Psoas muscle (tissue), 8 donors: ENCODE data around the gene SH3PXD2B. TPM values are rescaled to one million over a fixed set of nuclear protein-coding genes. Genes with fewer than 3 reads are reported as not detected.

ENCODE experiments used
- ATAC-seq, 4 donors: fragments of 200-7000 bp; cut with Tn5 transposase; one replicate each; pipeline ENCODE4 v1.9.1; 2020; ENCODE audit warnings: moderate library complexity in 3 of 4, mild to moderate bottlenecking in 2 of 4
- DNase-seq, 2 donors: peaks; one replicate each; pipeline ENCODE4 v3.0.0-alpha.2; 2020
- H3K27ac ChIP-seq: fragments of 200-600 bp; one replicate; pipeline ENCODE4 v1.8.0; 2022
- H3K27me3 ChIP-seq, 3 donors: fragments of 200-600 bp in 1 of 3; one replicate each; pipeline versions ENCODE4 v1.6.1 to v1.8.0; 2013 to 2022; ENCODE audit warnings: low read length in 2 of 3, mild to moderate bottlenecking in 2 of 3, moderate library complexity in 1 of 3; ENCODE audit not compliant: insufficient read depth in 3 of 3
- H3K36me3 ChIP-seq, 2 donors: fragments of 200-600 bp in 1 of 2; one replicate each; pipeline versions ENCODE4 v1.6.1 to v1.8.0; 2013 to 2022; ENCODE audit warnings: low read depth in 1 of 2, mild to moderate bottlenecking in 1 of 2, moderate library complexity in 1 of 2; ENCODE audit not compliant: insufficient read depth in 1 of 2
- H3K4me1 ChIP-seq: fragments of 200-600 bp; one replicate; pipeline ENCODE4 v1.8.0; 2022
- H3K4me3 ChIP-seq: fragments of 200-600 bp; one replicate; pipeline ENCODE4 v1.8.0; 2022; ENCODE audit warnings: mild to moderate bottlenecking
- H3K9me3 ChIP-seq: fragments of 200-600 bp; one replicate; pipeline ENCODE4 v1.8.0; 2022
- CTCF ChIP-seq: fragments of 200-600 bp; IDR thresholded peaks from one replicate; pipeline ENCODE4 v1.8.0; 2022; ENCODE audit warnings: antibody characterized with exemption
- WGBS, 3 donors: extraction: QIAGEN DNeasy Blood & Tissue Kit; methylation state at CpG; one replicate each; pipeline versions ENCODE4 v1.1.6 to v1.1.7; 2013; 5-methylcytosine and 5-hydroxymethylcytosine counted together
- intact Hi-C, 2 donors: fragments of 100-400 bp; cut with DNase I; formaldehyde crosslinking; loops; one replicate each; pipeline versions ENCODE4 v1.11.0 to v1.14.2; 2022
- polyA plus RNA-seq, 3 donors: library from polyadenylated mRNA; stranded (reverse); fragments of 200-250 nt; gene quantifications; one replicate each; pipeline ENCODE4 v1.2.3, GENCODE V29; 2013
- total RNA-seq, 4 donors: library from RNA; stranded (reverse); fragmentation: NEBNext Ultra II Directional in 2 of 4; extraction: Animal tissue kit (Norgen Biotek cat#: 25700) in 2 of 4; gene quantifications; one replicate each; pipeline versions ENCODE4 v1.2.1 to v1.2.4, GENCODE V29; 2021 to 2023
- donor health status: healthy with polysubstance abuse.
- donor health status: DM: no; HTN: no; CAD: no; lungs with moderate emphysema.
- donor health status: Bipolar disorder and iron deficiency.
- donor health status: healthy.
- donor health status: DM: yes; HTN: yes; CAD: no.
- donor health status: DM: no; HTN: no; CAD: no.
- donor health status: DM: no; HTN: no; CAD: no.
- donor health status: DM: yes; HTN: yes; CAD: no.

Gene SH3PXD2B
- total and polyA plus RNA-seq, 7 donors, result 0.58 to 5.3 (median 2.5) TPM

- Histone ChIP-seq H3K36me3 (no peaks in the 10 kb centered on the region), H3K27me3 (peaks cover 0 to 1% (median 0%) of the 10 kb centered on the region in 3 donors), H3K27ac (no peak overlapping the region), H3K4me1 (peaks cover 20% of the 10 kb centered on the region), H3K9me3 (no peaks in the 10 kb centered on the region), H3K4me3 (no peak overlapping the region)
- 85 to 95% (median 90%) methylated on average over 2 of the region's 2 CpGs for WGBS, 3 donors
- intact Hi-C loops, result no loop called here
- ATAC-seq (no peak), DNase-seq (no peak)
- no peak for TF ChIP-seq CTCF
These were observed 11.7 kb downstream of the SH3PXD2B start for GRCh38 chr5:172442592-172442991.

GRCh38 chr5:172441262-172441751, 13.0 kb downstream of the SH3PXD2B start:
- ATAC-seq, result no peak
- peaks cover 0 to 1% (median 0%) of the 10 kb centered on the region in 3 donors for H3K27me3 ChIP-seq
- no peak overlapping the region for H3K4me3 ChIP-seq
- DNase-seq, result peak; percentile 74 to 77
- TF ChIP-seq CTCF, result no peak
- intact Hi-C loops, result no loop called here
- no peak overlapping the region for H3K27ac ChIP-seq
- no peaks in the 10 kb centered on the region for H3K36me3 ChIP-seq
- H3K4me1 ChIP-seq, result peaks cover 16% of the 10 kb centered on the region
- 90 to 95% (median 92%) methylated on average over 14 of the region's 14 CpGs for WGBS, 3 donors
- no peaks in the 10 kb centered on the region for H3K9me3 ChIP-seq

- H3K4me1 ChIP-seq, result peaks cover 16% of the 10 kb centered on the region
- no peaks in the 10 kb centered on the region for H3K9me3 ChIP-seq
- intact Hi-C loops, result no loop called here
- H3K4me3 ChIP-seq, result no peak overlapping the region
- ATAC-seq (no peak), DNase-seq (no peak)
- no peaks in the 10 kb centered on the region for H3K27me3 ChIP-seq
- H3K36me3 ChIP-seq, result no peaks in the 10 kb centered on the region
- 97 to 98% (median 98%) methylated on average over 7 of the region's 7 CpGs for WGBS, 3 donors
- H3K27ac ChIP-seq, result no peak overlapping the region
- no peak for TF ChIP-seq CTCF
These were observed 13.8 kb downstream of the SH3PXD2B start for GRCh38 chr5:172440486-172440885.

- Histone ChIP-seq H3K4me1 (peaks cover 16% of the 10 kb centered on the region), H3K27me3 (no peaks in the 10 kb centered on the region), H3K36me3 (no peaks in the 10 kb centered on the region), H3K4me3 (no peak overlapping the region), H3K9me3 (no peaks in the 10 kb centered on the region), H3K27ac (no peak overlapping the region)
- intact Hi-C loops, result no loop called here
- ATAC-seq (no peak), DNase-seq (peak; percentile 65 to 68)
- 64 to 82% (median 71%) methylated on average over 21 to 22 of the region's 22 CpGs for WGBS, 3 donors
- TF ChIP-seq CTCF, result no peak
These were observed 14.4 kb downstream of the SH3PXD2B start for GRCh38 chr5:172439785-172440477.

- 34 to 65% (median 48%) methylated on average over 6 of the region's 6 CpGs for WGBS, 3 donors
- no peak for TF ChIP-seq CTCF
- peaks cover 11% of the 10 kb centered on the region for H3K4me1 ChIP-seq
These were observed 16.0 kb downstream of the SH3PXD2B start for GRCh38 chr5:172438319-172438668.

More at GRCh38 chr5:172438319-172438668, 16.0 kb downstream of the SH3PXD2B start:
- Histone ChIP-seq H3K27me3 (no peaks in the 10 kb centered on the region), H3K4me3 (no peak overlapping the region), H3K27ac (no peak overlapping the region), H3K9me3 (no peaks in the 10 kb centered on the region), H3K36me3 (no peaks in the 10 kb centered on the region)
- ATAC-seq (no peak), DNase-seq (no peak)
- intact Hi-C loops, result no loop called here
